Mesothelial cell of epicardium (in vitro differentiated cells): ENCODE measurements around the gene INO80B. TPM values are rescaled to one million over a fixed set of nuclear protein-coding genes. Genes with fewer than 3 reads are reported as not detected.
"Not testable (repeated sequence)": the region's sequence is repeated elsewhere in the genome, so short reads cannot be mapped to it uniquely, and the experiment has no call there.

Source experiments
- DNase-seq, 2 experiments: peaks; one replicate each; pipeline ENCODE4 v3.0.0; 2021; ENCODE audit warnings: low spot score in 2 of 2; ENCODE audit not compliant: unreplicated experiment in 2 of 2
- H3K27ac Mint-ChIP-seq: 2 replicates; pipeline ENCODE4 v1.8.0; 2021; ENCODE audit warnings: mixed read lengths
- H3K27me3 Mint-ChIP-seq: 2 replicates; pipeline ENCODE4 v1.8.0; 2021; ENCODE audit warnings: low read depth, mixed read lengths
- H3K36me3 Mint-ChIP-seq: 2 replicates; pipeline ENCODE4 v1.8.0; 2021; ENCODE audit warnings: mixed read lengths
- H3K4me1 Mint-ChIP-seq: 2 replicates; pipeline ENCODE4 v1.8.0; 2021; ENCODE audit warnings: mixed read lengths
- H3K4me3 Mint-ChIP-seq: 2 replicates; pipeline ENCODE4 v1.8.0; 2021; ENCODE audit warnings: mild to moderate bottlenecking, moderate library complexity, mixed read lengths
- H3K9me3 Mint-ChIP-seq: 2 replicates; pipeline ENCODE4 v1.8.0; 2021; ENCODE audit warnings: mixed read lengths
- CTCF ChIP-seq: fragments of 200-600 bp; sonication (generic); IDR thresholded peaks from one replicate; pipeline ENCODE4 v1.5.0; 2021; ENCODE audit warnings: antibody characterized with exemption; ENCODE audit not compliant: unreplicated experiment
- total RNA-seq: library from RNA; stranded (reverse); gene quantifications from 3 replicates; pipeline ENCODE4 v1.2.1, GENCODE V29; 2021

Gene INO80B
- total RNA-seq, 1 donor from 2014 or later: 48.1 TPM

DNA sequence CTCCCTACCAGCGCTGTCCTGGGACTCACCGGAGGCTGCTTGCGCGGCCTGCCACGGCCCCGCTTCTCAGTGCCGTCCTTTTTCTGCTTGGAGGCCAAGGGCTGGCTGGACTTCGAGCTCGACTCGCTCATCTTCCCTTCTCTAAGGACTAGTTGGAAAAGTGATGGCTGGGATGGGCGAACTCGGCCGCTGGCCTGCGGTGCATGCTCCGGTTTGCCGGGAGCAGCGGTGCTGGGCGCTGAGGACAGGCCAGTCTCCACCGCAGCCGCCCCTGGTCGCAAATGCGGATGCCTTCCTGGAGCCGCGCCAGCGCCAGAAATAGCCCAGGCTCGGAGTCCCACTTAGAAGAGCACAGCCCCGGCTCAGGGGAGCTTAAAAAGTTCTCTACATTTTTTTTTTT lies 36.6 kb upstream of the INO80B start:
- no peak for TF ChIP-seq CTCF
- no peaks in the 10 kb centered on the region for H3K36me3 Mint-ChIP-seq
- H3K27me3 Mint-ChIP-seq: peaks cover 6% of the 10 kb centered on the region
- no peak for DNase-seq
- no peak overlapping the region for H3K27ac Mint-ChIP-seq
- H3K4me3 Mint-ChIP-seq: no peak overlapping the region
- peaks cover 10% of the 10 kb centered on the region for H3K4me1 Mint-ChIP-seq
- H3K9me3 Mint-ChIP-seq: no peaks in the 10 kb centered on the region

DNA sequence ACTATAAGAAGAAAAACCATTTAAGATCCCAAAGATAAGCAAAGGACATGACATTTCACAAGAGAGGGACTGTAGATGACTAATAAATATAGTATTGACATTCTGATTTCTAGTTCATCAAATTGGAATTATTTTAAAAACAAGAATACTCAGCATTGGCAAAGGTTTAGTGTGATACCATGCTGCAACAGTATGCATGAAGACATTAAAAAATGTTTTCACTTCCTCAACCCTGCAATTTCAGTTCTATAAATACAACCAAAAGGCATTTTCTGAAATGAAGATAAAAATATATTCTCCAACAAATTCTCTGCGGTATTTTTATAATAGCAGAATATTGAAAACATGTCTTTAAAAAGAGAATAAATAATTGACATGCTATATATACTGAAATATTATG lies 35.5 kb upstream of the INO80B start:
- H3K4me1 Mint-ChIP-seq: peaks cover 7% of the 10 kb centered on the region
- no peak for DNase-seq
- no peaks in the 10 kb centered on the region for H3K9me3 Mint-ChIP-seq
- H3K4me3 Mint-ChIP-seq: no peak overlapping the region
- H3K27me3 Mint-ChIP-seq: peaks cover 6% of the 10 kb centered on the region
- no peak overlapping the region for H3K27ac Mint-ChIP-seq
- H3K36me3 Mint-ChIP-seq: no peaks in the 10 kb centered on the region
- no peak for TF ChIP-seq CTCF

- TF ChIP-seq CTCF: no peak
- no peak for DNase-seq
- no peak overlapping the region for H3K4me3 Mint-ChIP-seq
- H3K4me1 Mint-ChIP-seq: peaks cover 7% of the 10 kb centered on the region
- no peaks in the 10 kb centered on the region for H3K9me3 Mint-ChIP-seq
- H3K27ac Mint-ChIP-seq: no peak overlapping the region
- peaks cover 6% of the 10 kb centered on the region for H3K27me3 Mint-ChIP-seq
- H3K36me3 Mint-ChIP-seq: no peaks in the 10 kb centered on the region
These were observed 34.9 kb upstream of the INO80B start for GRCh38 chr2:74420006-74420405.

GRCh38 chr2:74420443-74421103 lies 34.3 kb upstream of the INO80B start:
- DNase-seq, H3K27me3 Mint-ChIP-seq, H3K36me3 Mint-ChIP-seq, H3K9me3 Mint-ChIP-seq, H3K4me1 Mint-ChIP-seq, H3K27ac Mint-ChIP-seq: not testable (repeated sequence)
- peak overlapping the region; percentile 93 for H3K4me3 Mint-ChIP-seq

DNA sequence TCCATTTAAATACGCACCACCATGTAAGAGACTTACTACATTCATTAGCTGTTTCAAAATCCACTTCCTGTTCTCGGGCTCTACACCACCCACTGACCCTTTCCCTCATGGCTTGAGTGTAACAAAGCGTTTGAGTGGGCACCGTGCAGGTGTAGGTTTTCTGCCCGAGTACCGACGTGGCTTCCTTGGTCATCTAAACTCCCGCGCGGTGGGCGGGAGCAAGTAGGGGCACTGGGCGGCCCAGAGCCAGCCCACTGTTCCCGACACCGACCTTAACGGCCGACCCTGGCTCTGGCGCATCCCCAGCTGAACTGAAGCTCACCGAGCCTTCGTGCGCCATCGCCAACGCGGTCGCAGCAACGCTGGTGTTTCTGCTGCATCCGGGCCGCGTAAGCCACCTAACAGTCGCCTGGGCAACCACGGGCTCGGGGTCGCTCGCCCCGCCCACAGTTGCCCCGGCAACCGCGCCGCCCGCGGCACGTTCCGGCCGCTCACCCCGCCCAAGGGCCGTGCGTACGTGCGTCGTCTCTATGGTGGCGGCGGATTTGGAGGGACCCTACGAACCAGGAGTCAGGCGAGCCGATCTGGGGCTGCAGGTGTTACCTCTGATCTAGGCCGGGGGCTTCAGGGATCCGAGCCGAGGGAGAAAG lies 33.5 kb upstream of the INO80B start, which contains the start of the genes C2orf81 and WDR54:
Gene C2orf81, minus strand, starts transcription at position 399 of the 650 bp plus-strand sequence. Its CDS starts 59 bp downstream, at position 340.
Gene WDR54, plus strand, starts transcription at position 510 of the 650 bp plus-strand sequence. CDS start 424 bp downstream, outside the sequence.
- no peaks in the 10 kb centered on the region for H3K36me3 Mint-ChIP-seq
- no peak for TF ChIP-seq CTCF
- H3K27me3 Mint-ChIP-seq: peaks cover 6% of the 10 kb centered on the region
- peaks cover 7% of the 10 kb centered on the region for H3K4me1 Mint-ChIP-seq
- peak within 1 kb of the TSS; percentile 93 for H3K4me3 Mint-ChIP-seq
- no peaks in the 10 kb centered on the region for H3K9me3 Mint-ChIP-seq
- H3K27ac Mint-ChIP-seq: peak within 1 kb of the TSS; percentile 89
- DNase-seq: peak; percentile 67 to 85
